Hematopoietic multipotent progenitor cell treated with erythropoietin and hydrocortisone succinate and interleukin-3 and kit ligand, for 8 days (in vitro differentiated cells): Measurements from ENCODE around the gene FGL2.
"Not testable (repeated sequence)": the region's sequence is repeated elsewhere in the genome, so short reads cannot be mapped to it uniquely, and the experiment has no call there.

ENCODE experiments used
- DNase-seq: peaks from one replicate; pipeline ENCODE4 v3.0.0-alpha.2; 2015

FGL2 gene

GRCh38 chr7:77155601-77156377 is 43.8 kb downstream of the FGL2 start:
- DNase-seq, result not testable (repeated sequence)

- DNase-seq, result not testable (repeated sequence)
These were observed 44.6 kb downstream of the FGL2 start for GRCh38 chr7:77154917-77155464.

GRCh38 chr7:77152232-77152631 is 47.4 kb downstream of the FGL2 start:
- DNase-seq, result not testable (repeated sequence)
